WI38 (cell line): ENCODE results near the gene DIAPH3.

ENCODE experiments used
- H3K4me3 ChIP-seq: 2 replicates; pipeline ENCODE4 v1.5.1; 2011; ENCODE audit warnings: low read depth, mild to moderate bottlenecking, control low read depth, low read length
- TF ChIP-seq, protein P1 (sequence below): IDR thresholded peaks from 2 replicates; pipeline ENCODE4 v1.5.1; 2012; ENCODE audit warnings: low read depth, mild to moderate bottlenecking, control low read depth, low read length

The DIAPH3 gene

DNA sequence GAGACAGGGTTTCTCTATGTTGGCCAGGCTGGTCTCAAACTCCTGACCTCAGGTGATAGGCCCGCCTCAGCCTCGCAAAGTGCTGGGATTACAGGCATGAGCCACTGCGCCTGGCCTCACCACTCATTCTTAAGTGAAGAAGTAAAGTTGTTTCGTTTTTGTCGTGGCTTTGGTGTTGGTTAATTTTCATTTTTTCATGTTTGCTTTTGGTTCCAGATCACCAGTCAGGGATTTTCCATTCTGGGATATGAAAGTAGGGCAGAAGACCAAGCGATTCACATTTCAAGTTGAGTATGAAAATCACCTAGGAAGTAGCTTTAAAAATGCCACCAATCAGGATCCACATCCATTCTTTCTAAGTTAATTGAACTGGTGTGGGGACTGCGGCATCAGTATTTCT is 289.9 kb downstream of the DIAPH3 start:
- H3K4me3 ChIP-seq: no peak overlapping the region
- TF ChIP-seq, protein P1, sequence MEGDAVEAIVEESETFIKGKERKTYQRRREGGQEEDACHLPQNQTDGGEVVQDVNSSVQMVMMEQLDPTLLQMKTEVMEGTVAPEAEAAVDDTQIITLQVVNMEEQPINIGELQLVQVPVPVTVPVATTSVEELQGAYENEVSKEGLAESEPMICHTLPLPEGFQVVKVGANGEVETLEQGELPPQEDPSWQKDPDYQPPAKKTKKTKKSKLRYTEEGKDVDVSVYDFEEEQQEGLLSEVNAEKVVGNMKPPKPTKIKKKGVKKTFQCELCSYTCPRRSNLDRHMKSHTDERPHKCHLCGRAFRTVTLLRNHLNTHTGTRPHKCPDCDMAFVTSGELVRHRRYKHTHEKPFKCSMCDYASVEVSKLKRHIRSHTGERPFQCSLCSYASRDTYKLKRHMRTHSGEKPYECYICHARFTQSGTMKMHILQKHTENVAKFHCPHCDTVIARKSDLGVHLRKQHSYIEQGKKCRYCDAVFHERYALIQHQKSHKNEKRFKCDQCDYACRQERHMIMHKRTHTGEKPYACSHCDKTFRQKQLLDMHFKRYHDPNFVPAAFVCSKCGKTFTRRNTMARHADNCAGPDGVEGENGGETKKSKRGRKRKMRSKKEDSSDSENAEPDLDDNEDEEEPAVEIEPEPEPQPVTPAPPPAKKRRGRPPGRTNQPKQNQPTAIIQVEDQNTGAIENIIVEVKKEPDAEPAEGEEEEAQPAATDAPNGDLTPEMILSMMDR: no peak

DNA sequence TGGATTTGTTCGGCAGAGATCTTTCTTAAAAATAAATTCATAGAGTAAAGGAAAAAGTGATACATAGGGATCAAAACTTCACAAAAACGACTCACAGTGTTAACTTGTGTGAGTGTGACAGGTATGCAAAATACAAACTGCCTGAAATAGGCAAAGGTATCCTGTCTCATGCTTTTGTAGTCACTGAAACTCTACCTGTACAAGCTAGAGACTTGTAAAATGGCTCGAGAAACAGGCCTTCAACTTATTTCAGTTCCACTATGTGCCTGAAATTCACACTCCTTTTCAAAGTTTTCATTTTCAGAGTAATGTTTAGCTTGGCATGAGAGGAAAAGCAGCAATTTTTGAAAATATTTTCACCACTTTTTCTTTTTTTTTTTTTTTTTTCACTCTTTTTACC is 290.4 kb downstream of the DIAPH3 start:
- no peak overlapping the region for H3K4me3 ChIP-seq

DNA sequence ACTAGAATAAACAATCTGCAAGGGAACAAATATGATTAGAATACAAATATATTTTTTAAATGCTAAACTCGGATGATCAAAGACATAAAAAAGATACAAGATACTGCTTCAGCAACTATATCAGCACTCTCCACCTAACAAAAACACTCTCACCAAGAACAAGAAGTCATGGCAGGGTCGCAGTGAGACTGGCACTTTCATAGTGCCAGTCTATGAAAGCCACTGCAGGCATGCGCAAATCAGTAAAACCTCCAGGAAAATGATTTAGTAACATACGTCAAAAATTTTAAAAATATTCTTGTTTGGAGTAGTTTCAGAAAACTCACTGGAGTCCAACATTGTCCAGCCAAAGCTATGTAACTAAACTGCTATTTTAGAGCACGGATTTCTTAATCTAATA is 295.9 kb downstream of the DIAPH3 start:
- no peak overlapping the region for H3K4me3 ChIP-seq
- TF ChIP-seq, protein P1: no peak

More for the DNA sequence above, 290.4 kb downstream of the DIAPH3 start:
- TF ChIP-seq, protein P1: no peak

DNA sequence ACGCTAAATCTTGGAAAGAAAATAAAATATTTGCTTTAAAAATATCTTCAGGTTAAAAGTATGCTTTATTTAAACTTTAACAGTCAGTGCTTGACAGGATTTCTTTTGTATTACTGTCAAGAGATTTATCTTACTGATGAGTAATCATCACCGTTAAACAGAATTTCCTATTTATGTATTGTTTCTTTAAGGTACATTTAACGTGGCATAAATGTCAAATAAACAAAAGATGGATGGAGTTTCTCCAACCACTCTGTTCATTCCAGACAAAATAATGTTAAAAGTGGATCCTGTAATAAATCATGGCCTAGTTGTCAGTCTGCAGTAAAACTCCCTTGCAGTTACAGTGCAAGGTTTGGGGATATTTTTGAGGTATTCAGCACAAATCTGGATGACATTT is 298.3 kb downstream of the DIAPH3 start:
- H3K4me3 ChIP-seq: no peak overlapping the region
- TF ChIP-seq, protein P1: no peak

DNA sequence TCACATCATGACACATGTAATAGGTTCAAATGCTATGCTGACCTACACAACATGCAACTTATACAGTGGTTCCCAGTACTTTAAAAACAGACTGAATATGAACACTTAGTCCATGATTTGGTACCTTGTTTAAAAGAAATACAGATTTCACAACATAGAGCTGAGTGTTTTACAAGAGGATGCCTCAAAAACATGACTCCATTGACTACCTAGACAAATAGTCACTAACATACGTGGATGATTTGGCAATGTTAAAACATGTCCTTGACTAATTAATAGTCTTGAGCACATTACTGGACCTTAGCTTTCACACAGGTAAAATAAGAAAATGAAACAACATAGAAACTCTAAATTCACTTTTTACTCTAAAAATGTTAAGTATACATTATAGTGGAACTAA is 300.1 kb downstream of the DIAPH3 start:
- no peak overlapping the region for H3K4me3 ChIP-seq
- TF ChIP-seq, protein P1: no peak

DNA sequence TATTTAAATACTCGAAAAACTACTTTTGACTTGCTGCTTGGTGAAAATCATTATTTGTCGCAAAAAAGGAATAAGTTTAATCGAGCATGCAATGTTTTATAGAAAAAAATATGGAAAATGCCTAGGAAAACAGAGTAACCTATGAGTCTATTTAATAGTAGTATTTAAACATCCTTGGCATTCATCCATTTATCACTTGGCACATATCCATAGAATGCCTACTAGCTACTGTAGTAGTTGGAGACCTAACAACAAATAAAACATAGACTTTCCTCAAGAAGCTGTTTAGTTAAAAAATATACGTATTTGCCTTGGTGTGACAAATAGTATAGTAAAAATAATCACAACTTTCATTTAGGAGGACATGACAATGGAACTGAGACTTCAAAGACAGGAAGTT is 302.1 kb downstream of the DIAPH3 start:
- no peak overlapping the region for H3K4me3 ChIP-seq
- TF ChIP-seq, protein P1: no peak

DNA sequence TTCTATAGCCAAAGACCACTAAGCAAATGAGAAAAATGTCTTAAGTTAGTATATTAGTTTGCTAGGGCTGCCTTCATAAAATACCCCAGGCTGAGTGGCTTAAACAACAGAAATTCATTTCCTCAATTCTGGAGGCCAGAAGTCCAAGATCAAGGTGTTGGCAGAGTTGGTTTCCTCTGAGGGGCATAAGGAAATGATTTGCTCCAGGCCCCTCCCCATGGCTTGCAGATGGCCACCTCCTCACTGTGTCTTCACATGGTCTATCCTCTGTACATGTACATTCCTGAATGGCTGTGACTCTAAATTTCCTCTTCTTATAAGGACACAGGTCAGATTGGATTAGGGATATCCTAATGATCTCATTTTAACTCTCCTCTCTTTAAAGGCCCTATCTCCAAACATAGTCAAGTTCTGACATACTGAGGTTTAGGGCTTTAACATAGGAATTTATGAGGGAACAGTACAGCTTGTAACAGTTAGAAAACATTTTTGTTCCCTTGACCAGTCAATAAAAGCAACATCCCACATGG is 307.4 kb downstream of the DIAPH3 start:
- TF ChIP-seq, protein P1: no peak
- no peak overlapping the region for H3K4me3 ChIP-seq
